ENCODE results near the gene PPIL6. TPM values are rescaled to one million over a fixed set of nuclear protein-coding genes. Genes with fewer than 3 reads are reported as not detected.

PPIL6 gene
- total RNA-seq (2013) = 0.25 TPM
- polyA plus RNA-seq (under 1 TPM; 0.09 to 0.28 (median 0.14) TPM), polyA minus RNA-seq (0.69 and 0.72 TPM in 2 replicates), total RNA-seq (0.17 to 2.2 (median 0.50) reads per million in 11 experiments)

DNA sequence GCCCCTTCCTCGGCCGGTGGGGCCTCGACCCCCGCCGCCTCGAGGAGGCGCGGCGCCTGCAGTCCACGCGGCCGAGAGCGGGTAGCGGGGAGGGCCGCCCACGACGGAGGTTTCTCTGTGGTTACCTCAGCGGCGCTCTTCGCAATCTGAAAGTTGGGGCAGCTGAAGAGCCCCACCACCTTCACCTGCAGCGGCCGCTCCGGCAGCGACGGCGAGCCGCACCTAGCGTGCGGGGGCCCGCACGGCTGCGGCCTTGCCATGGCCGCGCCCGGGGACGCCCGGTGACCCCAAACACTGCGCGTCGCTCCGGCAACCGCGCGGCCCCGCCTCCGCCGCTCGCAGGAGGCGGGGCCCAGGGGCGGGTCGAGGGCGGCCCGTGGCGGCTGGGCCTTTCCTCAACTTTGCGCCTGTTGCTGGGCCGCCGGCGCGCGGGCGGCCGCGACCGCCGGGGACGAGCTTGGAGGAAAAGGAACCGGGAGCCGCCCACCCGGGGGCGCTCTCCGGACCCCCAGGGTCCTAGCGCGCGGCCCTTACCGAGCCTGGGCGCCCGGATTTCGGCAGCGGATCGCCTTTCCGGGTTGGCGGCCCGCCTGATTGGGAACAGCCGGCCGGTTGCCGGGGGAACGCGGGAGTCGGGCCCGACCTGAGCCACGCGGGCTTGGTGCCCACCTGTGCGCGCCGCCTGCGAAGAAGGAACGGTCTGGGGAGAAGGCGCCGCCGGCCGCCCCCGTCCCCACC is at the start of gene PPIL6, which contains the start of gene SMPD2:
Gene PPIL6 (minus strand): TSS at position 298 of the 738 bp plus-strand sequence. CDS start 38 bp downstream, at position 260.
Gene SMPD2 (plus strand): TSS at position 394 of the 738 bp plus-strand sequence. CDS start 398 bp downstream, outside the sequence.
- peaks cover 21 to 30% of the 10 kb centered on the region in 2 donors for H3K36me3 ChIP-seq (replicated peaks in 1 of 2; ENCODE audit: control insufficient read depth in 1 of 2, insufficient read depth in 2 of 2, low read length in 2 of 2)
- Mint-ChIP-seq H3K9me3 (no peaks in the 10 kb centered on the region), H3K4me3 (peak within 1 kb of the TSS; percentile 96), H3K36me3 (peaks cover 29 to 31% of the 10 kb centered on the region in 2 donors), H3K27me3 (ENCODE audit: low read depth in 3 of 3) (peaks cover 1 to 9% (median 4%) of the 10 kb centered on the region in 3 donors), H3K4me1 (peaks cover 34% of the 10 kb centered on the region), H3K27ac (peak within 1 kb of the TSS; percentile 87 to 97 (median 92))
- intact Hi-C loops (cut with micrococcal nuclease) = loop anchor here (2.0 to 5.0 kb wide), 2 partner anchors 42 to 56 kb away; partner anchors contain the start of gene ZBTB24 (in 2 of the 2)
- no peaks in the 10 kb centered on the region for H3K9me3 ChIP-seq (replicated peaks in 1 of 2; ENCODE audit: control insufficient read depth in 1 of 2, insufficient read depth in 1 of 2, low read length in 2 of 2)
- H3K27me3 ChIP-seq (ENCODE audit: control insufficient read depth in 2 of 2, insufficient read depth in 2 of 2, low read length in 2 of 2) = peaks cover 0 to 4% of the 10 kb centered on the region in 2 donors
- TF ChIP-seq CTCF (IDR thresholded peaks at IDR 0.05) = peak; percentile 25
- H2AFZ ChIP-seq (ENCODE audit: insufficient read depth, low read depth, low read length, poor library complexity, severe bottlenecking) = peak within 1 kb of the TSS; percentile 92
- peak; percentile 73 to 84 (median 81) for DNase-seq
- peaks cover 6% of the 10 kb centered on the region for H3K79me2 ChIP-seq (ENCODE audit: insufficient read depth, low read length)
- H3K4me2 ChIP-seq (replicated peaks; ENCODE audit: extremely low read depth, low read length, poor library complexity, severe bottlenecking) = peak within 1 kb of the TSS; percentile 93
- H3K27ac ChIP-seq (ENCODE audit: low read depth in 1 of 2, low read length in 2 of 2) = peak within 1 kb of the TSS; percentile 53 to 85
- peaks cover 20 to 32% of the 10 kb centered on the region in 2 donors for H3K4me1 ChIP-seq (ENCODE audit: control insufficient read depth in 1 of 2, insufficient read depth in 2 of 2, low read length in 2 of 2)
- peak within 1 kb of the TSS; percentile 92 for H3K9ac ChIP-seq (ENCODE audit: insufficient read depth, low read length, poor library complexity, severe bottlenecking)
- peaks cover 33% of the 10 kb centered on the region for H4K20me1 ChIP-seq (ENCODE audit: insufficient read depth, low read length)
- under 1% methylated on average over 99 of the region's 102 CpGs for WGBS (ENCODE audit: insufficient coverage)
- H3K4me3 ChIP-seq (replicated peaks in 1 of 3; ENCODE audit: low read depth in 2 of 3, low read length in 3 of 3) = peak within 1 kb of the TSS; percentile 52 to 87 (median 71)

GRCh38 chr6:109488001-109488400 is 47.6 kb upstream of the PPIL6 start:
- no peak overlapping the region for H3K27ac ChIP-seq (ENCODE audit: low read depth in 1 of 2, low read length in 2 of 2)
- H4K20me1 ChIP-seq (ENCODE audit: insufficient read depth, low read length) = no peaks in the 10 kb centered on the region
- H3K27me3 Mint-ChIP-seq (ENCODE audit: low read depth in 3 of 3) = peaks cover 1 to 10% (median 8%) of the 10 kb centered on the region in 3 donors
- H3K36me3 ChIP-seq (replicated peaks in 1 of 2; ENCODE audit: control insufficient read depth in 1 of 2, insufficient read depth in 2 of 2, low read length in 2 of 2) = no peaks in the 10 kb centered on the region
- no peak overlapping the region for H2AFZ ChIP-seq (ENCODE audit: insufficient read depth, low read depth, low read length, poor library complexity, severe bottlenecking)
- no peak for TF ChIP-seq CTCF (IDR thresholded peaks at IDR 0.05)
- H3K9me3 Mint-ChIP-seq = no peaks in the 10 kb centered on the region
- no peak overlapping the region for H3K4me3 Mint-ChIP-seq
- H3K4me1 ChIP-seq (ENCODE audit: control insufficient read depth in 1 of 2, insufficient read depth in 2 of 2, low read length in 2 of 2) = peaks cover 3 to 6% of the 10 kb centered on the region in 2 donors
- no peak overlapping the region for H3K4me2 ChIP-seq (replicated peaks; ENCODE audit: extremely low read depth, low read length, poor library complexity, severe bottlenecking)
- DNase-seq = no peak
- no peaks in the 10 kb centered on the region for H3K9me3 ChIP-seq (replicated peaks in 1 of 2; ENCODE audit: control insufficient read depth in 1 of 2, insufficient read depth in 1 of 2, low read length in 2 of 2)
- no peaks in the 10 kb centered on the region for H3K36me3 Mint-ChIP-seq
- intact Hi-C loops (cut with micrococcal nuclease) = no loop called here
- no peaks in the 10 kb centered on the region for H3K27me3 ChIP-seq (ENCODE audit: control insufficient read depth in 2 of 2, insufficient read depth in 2 of 2, low read length in 2 of 2)
- H3K79me2 ChIP-seq (ENCODE audit: insufficient read depth, low read length) = no peaks in the 10 kb centered on the region
- no peak overlapping the region for H3K9ac ChIP-seq (ENCODE audit: insufficient read depth, low read length, poor library complexity, severe bottlenecking)
- H3K4me3 ChIP-seq (replicated peaks in 1 of 3; ENCODE audit: low read depth in 2 of 3, low read length in 3 of 3) = no peak overlapping the region
- no peak overlapping the region for H3K27ac Mint-ChIP-seq
- H3K4me1 Mint-ChIP-seq = peaks cover 3% of the 10 kb centered on the region
